ENCODE measurements around the gene ABCA7.

- no peak for TF ChIP-seq CTCF (IDR thresholded peaks at IDR 0.05 in 4 of 5, conservative IDR thresholded peaks at IDR 0.05 in 1 of 5)
- no peak for TF ChIP-seq POLR2A (IDR thresholded peaks at IDR 0.05)
Measured at GRCh38 chr19:994516-994915, 45.4 kb upstream of the ABCA7 start.
